IPS DF 4.7 (cell line): Measurements from ENCODE around the gene HOXD8.

ENCODE experiments used
- DNase-seq: peaks from one replicate; pipeline ENCODE4 v3.0.0-alpha.2; 2013; ENCODE audit warnings: low spot score; ENCODE audit errors: extremely low read depth

HOXD8 gene

GRCh38 chr2:176090862-176091261, 38.6 kb upstream of the HOXD8 start:
- no peak for DNase-seq

GRCh38 chr2:176091329-176092258, 37.9 kb upstream of the HOXD8 start:
- DNase-seq = no peak

GRCh38 chr2:176092270-176093144, 37.0 kb upstream of the HOXD8 start, which contains the start of gene HOXD13:
HOXD13 (plus strand) TSS chr2:176092721; CDS start chr2:176092891, 170 bp downstream.
- DNase-seq = no peak

- no peak for DNase-seq
Measured at GRCh38 chr2:176093145-176093897, 36.2 kb upstream of the HOXD8 start.

- no peak for DNase-seq
Measured at GRCh38 chr2:176093898-176094249, 35.6 kb upstream of the HOXD8 start.

GRCh38 chr2:176094349-176094748, 35.2 kb upstream of the HOXD8 start:
- DNase-seq = no peak

- DNase-seq = no peak
Measured at GRCh38 chr2:176095421-176095820, 34.1 kb upstream of the HOXD8 start.

- no peak for DNase-seq
Measured at GRCh38 chr2:176096243-176096985, 33.1 kb upstream of the HOXD8 start.

GRCh38 chr2:176096986-176097819, 32.3 kb upstream of the HOXD8 start:
- no peak for DNase-seq

- no peak for DNase-seq
Measured at GRCh38 chr2:176097820-176098365, 31.6 kb upstream of the HOXD8 start.

- DNase-seq = no peak
Measured at GRCh38 chr2:176098366-176099158, 30.9 kb upstream of the HOXD8 start.

GRCh38 chr2:176099159-176099727, 30.3 kb upstream of the HOXD8 start:
- DNase-seq = no peak

- no peak for DNase-seq
Measured at GRCh38 chr2:176099728-176100546, 29.6 kb upstream of the HOXD8 start, which contains the start of gene HOXD12. HOXD12 (plus strand) TSS chr2:176099795; CDS start chr2:176099802, 7 bp downstream.

- DNase-seq = no peak
Measured at GRCh38 chr2:176100547-176101140, 28.9 kb upstream of the HOXD8 start.

- DNase-seq = no peak
Measured at GRCh38 chr2:176101216-176101830, 28.2 kb upstream of the HOXD8 start.

GRCh38 chr2:176101842-176102241, 27.7 kb upstream of the HOXD8 start:
- DNase-seq = no peak
